Measurements from ENCODE around the gene SRPK3.
"Not testable (repeated sequence)": the region's sequence is repeated elsewhere in the genome, so short reads cannot be mapped to it uniquely, and the experiment has no call there.

The SRPK3 gene, protein sequence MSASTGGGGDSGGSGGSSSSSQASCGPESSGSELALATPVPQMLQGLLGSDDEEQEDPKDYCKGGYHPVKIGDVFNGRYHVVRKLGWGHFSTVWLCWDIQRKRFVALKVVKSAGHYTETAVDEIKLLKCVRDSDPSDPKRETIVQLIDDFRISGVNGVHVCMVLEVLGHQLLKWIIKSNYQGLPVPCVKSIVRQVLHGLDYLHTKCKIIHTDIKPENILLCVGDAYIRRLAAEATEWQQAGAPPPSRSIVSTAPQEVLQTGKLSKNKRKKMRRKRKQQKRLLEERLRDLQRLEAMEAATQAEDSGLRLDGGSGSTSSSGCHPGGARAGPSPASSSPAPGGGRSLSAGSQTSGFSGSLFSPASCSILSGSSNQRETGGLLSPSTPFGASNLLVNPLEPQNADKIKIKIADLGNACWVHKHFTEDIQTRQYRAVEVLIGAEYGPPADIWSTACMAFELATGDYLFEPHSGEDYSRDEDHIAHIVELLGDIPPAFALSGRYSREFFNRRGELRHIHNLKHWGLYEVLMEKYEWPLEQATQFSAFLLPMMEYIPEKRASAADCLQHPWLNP

DNA sequence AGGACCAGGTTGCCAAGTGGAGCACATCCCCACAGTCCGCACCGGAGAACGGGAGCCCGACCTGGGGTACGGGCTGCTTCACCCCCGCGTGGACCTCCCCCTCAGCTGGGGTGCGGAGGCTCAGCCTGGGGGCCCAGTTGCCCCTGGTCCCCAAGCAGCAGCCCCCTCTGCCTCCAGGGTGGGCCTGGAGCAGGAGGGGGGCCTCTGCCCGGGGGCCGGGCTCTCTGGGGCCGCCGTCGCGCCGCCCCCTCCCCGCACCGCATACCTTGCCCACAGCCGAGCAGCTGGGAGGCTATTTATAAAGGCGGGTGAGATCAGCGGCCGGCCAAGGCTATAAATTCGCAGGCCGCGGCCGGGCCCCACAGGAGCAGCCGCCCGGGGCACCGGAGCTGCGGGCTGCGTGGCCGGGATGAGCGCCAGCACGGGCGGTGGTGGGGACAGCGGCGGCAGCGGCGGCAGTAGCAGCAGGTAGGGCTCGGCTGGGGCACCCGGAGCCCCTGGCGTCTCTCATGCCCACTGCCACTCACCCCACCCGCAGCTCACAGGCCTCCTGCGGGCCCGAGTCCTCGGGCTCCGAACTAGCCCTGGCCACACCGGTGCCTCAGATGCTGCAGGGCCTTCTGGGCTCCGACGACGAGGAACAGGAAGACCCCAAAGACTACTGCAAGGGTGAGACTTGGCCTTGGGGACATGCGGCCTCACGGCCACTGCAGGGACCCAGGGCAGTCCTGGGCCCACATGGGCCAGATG is at the start of gene SRPK3:
Gene SRPK3, plus strand, starts transcription at position 364 of the 750 bp plus-strand sequence. Its CDS starts 46 bp downstream, at position 410.
- no peak for DNase-seq

DNA sequence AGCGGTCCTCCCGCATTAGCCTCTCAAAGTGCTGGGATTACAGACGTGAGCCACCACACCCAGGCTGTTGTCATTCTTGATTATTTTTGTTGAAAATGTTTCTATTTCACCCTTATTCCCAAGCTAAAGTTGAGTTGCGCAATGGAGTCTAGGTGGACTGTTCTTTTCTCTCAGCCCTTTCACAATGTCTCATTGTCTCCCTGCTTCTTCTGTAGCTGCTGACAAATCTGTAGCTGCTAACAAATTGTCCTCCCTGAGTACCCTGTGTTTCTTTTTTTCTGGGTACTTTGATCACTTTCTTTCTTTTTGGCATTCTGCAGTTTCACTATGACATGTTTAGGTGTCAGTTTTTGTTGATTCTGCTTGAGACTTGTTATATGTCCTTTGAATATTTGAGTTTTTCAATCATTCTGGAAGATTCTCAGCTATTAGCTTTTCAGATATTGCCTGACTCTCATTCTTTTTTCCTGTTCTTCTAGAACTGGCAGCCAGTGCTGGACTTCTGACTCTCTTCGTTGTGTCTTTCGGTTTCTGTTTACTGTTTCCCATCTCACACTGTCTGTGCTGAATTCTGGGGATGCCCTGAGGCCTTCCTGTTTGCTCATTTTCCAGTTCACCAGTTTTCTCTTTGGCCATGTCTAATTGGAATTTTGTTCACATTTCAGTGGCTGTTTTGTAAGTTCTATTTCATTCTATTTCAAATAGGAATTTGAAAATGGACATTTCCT is 49.6 kb upstream of the SRPK3 start:
- no peak for DNase-seq

DNA sequence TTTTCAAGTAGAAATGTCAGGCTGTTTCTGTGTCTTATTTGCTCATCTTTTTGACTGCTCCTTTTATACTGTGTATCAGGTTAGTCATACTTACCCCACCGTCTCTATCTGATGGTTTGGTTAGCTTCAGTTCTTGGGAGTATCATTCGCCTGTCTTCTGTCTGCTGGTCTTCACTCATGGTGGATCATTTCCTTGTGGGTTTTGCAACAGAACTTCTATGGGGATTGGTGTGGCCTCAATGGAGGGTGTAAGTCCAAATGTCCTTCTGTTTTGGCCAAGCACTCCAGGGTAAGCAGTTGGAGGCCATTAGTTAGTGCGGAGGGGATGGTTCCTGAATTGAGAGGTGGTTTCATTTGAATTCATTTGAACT is 49.0 kb upstream of the SRPK3 start:
- no peak for DNase-seq

DNA sequence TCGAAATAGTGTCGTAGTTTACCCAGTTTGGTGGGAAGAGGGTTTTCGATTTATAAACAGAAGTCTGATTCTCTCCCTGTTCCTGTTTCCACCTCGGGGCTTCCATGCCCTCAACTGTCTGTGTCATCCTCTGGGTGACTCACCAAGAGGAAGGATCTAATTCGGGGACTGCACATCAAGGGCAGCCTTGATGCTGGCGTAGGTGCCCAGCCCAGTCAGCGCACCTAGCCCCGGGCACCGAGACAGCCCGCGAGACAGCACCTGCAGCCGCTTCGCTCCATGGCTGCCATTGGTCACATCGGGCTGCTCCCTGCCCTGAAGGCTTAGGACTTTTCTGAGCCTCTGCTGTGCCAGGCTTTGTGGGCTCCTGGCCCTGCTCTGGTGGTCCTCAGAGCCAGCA is 48.4 kb upstream of the SRPK3 start:
- DNase-seq = no peak

DNA sequence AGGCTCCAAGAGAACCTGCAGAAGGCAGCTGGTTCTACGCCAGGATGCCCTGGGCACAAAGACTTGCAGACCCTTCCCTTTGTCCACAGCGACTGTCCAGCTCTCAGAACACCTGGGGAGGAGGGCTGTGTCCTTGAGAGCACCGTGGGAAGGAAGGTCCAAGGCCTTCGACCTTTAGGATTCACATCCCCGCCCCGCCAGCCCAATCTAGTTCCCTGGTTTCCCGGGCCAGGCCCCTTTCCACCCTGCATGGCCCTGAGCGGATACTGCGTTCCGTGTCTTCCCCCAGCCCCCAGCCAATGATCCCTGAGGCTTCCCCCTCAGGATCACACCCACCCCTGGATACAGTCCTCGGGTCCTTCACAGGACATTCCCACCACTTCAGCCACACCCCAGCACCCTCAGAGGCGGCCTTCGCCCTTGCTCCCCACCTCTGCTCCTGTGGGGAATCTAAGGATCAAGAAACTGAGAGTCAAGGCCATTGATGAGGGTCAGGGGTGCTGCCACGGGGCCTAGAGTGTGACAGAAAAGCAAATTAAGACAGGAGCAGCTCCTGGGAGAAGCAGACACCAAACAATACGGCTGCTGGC is 47.1 kb upstream of the SRPK3 start:
- no peak for DNase-seq

DNA sequence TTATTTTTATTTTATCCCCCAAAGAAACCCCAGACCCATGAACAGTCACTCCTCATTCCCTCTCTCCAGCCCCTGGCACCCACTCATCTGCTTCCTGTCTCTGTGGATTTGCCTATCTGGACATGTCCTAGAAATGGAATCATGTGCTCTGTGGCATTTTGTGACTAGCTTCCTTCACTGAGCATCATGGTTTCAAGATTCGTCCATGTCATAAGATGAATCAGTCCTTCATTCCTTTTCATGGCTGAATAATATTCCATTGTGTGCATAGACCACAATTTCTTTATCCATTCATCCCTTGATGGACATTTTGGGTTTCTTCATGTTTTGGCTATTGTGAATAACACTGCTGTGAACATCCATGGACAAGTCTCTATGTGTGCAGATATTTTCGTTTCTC is 46.0 kb upstream of the SRPK3 start:
- DNase-seq = no peak

DNA sequence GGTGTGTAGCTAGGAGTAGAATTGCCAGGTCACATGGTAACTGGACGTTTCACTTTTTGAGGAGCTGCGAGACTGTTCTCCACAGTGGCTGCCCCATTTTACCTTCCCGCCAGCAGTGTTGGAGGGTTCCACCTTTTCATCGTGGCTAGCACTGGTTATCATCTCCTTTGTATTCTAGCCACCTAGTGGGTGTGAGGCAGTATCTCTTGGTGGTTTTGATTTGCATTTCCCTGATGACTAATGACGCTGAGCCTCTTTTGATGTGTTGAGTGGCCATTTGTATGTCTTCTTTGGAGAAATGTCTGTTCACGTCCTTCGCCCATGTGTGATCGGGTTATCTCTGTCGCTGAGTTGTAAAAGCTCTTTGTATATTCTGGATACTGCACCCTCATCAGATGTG is 45.6 kb upstream of the SRPK3 start:
- no peak for DNase-seq

DNA sequence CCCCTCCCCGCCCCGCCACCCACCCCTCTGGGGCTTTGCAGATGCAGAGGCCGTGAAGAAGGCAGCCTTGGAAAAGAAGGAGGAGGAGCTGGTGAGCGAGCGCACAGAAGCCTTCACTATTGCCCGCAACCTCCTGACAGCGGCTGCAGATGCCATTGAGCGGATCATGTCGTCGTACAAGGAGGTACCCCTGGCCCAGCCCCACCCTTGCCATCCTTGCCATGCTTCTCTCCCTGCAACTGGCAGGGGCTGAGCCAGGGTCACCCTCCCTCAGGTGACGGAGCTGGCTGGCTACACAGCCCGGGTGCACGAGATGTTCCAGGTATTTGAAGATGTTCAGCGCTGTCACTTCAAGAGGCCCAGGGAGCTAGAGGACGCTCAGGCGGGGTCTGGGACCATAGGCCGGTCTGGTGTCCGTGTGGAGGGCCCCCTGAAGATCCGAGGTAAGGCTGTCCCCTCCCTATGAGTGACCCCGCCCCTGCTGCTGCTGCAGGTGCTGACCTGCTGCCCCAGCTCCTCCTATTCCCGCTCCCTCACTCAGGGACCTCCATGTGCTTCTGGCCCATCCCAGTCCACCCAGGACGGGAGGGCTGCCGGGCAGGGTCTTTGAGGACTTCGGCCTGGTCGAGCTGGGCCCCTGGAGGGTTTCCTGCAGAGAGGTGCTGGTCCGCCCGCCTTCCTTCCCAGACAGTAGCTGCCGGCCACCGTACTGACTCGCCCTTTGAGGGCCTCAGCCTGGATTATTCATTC is 44.6 kb upstream of the SRPK3 start:
- no peak for DNase-seq

DNA sequence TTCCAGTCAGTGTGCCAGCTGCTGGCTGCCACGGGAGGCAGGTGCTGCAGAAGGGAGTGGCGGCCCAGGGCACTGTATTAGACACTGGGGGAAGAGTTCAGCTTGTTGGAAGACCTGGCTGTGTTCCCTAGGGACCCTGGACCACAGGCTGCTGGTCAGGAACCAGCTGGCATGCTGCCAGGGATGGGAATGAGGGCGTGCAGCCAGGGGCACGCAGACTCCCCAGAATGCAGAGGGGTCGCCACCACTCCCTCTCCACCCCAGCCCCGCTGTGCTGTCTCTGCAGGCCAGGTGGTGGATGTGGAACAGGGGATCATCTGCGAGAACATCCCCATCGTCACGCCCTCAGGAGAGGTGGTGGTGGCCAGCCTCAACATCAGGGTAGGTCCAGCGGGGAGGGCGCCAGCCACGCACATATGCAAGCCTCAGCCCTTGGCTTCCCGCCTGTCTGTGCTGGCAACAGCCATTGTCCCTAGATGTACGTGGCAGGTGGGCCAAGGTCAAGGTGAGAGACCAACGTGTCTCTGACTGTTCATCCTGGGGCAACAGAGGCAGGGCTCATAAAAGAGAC is 43.9 kb upstream of the SRPK3 start:
- DNase-seq = no peak

DNA sequence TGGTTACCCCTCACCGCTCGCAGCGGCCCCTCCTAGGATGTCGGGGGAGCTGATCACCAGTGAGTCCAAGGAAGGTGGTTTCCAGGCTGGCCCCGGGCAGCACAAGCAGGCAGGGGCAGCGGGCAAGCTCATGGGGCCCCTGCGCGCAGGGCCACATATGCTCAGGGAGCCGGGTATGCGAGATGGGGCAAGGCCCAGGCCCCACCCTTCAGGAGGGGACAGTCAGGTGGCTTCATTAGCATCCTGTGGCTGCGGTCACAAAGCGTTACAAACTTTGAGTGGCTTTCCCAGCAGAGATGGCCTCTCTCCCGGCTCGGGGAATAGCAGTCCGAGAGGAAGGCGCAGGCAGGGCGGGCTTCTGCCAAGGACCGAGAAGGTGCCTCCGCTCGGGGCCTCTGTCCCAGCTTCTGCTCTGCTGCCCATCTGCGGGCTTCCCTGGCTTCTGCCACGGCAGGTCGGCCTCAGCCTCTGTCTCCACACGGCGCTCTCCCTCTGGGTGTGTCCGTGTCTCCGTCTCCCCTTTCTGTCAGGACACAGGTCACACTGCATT is 42.7 kb upstream of the SRPK3 start:
- no peak for DNase-seq

DNA sequence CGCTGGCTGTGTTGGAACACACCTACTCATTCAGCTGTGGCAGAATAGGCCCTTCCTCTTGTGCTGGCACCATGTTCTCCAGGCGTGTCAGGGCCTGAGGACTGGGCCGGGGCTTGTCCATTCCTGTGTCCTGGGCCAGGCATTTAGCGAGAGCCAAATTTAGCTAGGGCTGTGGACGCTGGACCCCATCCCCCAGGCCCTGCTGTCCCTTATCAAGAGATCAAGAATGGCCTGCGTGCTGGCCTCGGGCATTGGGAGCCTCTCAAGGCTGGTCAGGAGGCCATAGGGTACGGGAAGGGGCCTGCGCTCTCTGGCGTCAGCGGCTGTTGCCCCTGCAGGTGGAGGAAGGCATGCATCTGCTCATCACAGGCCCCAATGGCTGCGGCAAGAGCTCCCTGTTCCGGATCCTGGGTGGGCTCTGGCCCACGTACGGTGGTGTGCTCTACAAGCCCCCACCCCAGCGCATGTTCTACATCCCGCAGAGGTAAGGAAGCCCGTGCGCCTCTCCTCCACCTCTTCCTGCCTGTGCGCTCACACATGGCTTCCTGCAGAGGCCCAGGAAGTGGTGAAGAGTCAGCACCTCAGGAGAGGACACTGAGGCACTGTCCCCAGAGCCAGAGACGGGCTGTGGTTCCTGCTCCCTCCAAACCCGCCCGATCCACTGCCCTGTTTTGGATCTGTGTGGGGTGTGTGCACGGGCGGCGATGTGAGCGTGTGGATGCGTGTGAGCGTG is 40.9 kb upstream of the SRPK3 start:
- DNase-seq = no peak

DNA sequence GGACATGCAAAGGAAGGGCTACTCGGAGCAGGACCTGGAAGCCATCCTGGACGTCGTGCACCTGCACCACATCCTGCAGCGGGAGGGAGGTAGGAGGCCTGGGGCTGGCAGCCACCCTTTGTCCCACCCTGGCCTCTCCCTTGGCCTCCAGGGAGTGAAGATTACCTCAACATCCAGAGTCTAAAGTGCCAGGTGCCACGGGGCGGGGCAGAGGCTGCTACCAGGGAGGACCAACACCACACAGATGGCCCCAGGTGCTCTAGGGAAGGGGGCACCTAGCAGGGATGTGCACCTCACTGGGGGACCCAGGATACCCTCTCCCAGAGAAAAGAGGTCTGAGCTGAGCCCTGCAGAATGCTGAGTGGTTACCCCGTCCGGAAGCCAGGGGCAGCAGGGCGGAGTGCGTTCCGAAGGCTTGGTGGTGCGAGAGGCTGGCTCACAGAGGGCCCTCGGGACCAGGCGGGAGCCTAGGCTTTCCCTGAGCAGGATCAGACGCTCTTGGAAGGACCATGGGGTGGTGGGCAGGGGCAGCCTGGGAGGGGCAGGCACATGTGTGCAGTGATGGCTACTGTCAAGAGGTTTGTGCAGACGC is 40.1 kb upstream of the SRPK3 start:
- no peak for DNase-seq

DNA sequence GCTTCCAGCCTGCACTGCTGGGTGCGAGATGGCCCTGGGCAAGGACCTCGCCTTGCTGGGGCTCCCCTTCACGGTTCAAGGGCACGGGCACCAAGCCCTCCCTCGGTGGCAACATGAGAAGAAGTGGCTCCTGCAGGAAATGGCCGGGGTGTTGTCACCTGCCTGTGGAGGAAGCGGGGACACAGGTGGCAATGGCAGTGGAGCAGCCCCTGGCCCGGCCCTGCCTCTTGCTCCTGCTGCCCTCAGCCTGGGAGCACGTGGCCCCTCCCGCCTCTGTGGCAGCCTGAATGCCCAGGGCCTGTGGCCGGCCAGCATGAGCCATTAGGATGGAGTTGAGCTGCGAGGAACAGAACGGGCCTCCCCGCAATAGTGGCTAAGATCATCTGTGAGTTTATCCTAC is 39.4 kb upstream of the SRPK3 start:
- no peak for DNase-seq

DNA sequence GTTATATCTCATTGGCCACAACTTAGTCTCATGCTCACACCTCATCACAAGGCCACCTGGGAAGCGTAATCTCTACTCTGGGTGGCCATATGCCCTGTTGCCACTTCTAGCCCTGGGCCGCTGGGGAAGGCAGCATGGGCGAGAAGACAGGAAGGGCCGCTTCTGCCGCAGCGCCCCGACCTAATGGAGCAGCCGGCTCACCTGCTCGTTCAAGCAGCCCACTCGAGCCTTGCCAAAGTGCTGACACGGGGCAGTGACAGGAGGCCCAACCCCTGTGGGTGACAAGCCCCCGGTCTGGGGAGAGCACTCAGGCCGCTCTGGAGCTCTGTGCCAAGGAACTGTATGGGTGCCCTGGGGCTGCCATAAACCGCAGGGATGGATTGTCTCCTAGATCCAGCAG is 38.7 kb upstream of the SRPK3 start:
- DNase-seq = not testable (repeated sequence)

DNA sequence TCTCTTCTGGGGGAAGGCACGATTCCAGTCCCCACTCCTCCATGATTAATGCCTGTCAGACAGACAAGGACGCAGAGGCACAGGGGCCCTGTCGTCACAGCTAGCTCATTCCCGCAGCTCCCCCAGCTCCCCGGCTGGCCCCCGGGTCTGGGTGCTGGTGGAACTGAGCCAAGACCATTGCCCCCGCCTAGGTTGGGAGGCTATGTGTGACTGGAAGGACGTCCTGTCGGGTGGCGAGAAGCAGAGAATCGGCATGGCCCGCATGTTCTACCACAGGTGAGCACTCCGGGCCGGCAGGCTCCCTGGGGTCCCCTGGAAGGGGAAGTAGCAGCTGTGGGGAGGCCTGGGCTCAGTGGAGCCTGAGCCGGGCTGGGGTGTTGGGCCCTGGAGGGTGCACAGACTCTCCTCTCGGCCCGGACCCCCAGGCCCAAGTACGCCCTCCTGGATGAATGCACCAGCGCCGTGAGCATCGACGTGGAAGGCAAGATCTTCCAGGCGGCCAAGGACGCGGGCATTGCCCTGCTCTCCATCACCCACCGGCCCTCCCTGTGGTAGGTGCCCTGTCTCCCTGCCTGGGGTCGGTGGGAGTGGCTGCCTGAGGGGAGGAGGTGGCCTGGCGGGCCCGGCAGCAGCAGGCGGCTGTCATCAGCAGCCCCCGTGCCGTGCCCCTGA is 37.9 kb upstream of the SRPK3 start:
- DNase-seq = not testable (repeated sequence)

DNA sequence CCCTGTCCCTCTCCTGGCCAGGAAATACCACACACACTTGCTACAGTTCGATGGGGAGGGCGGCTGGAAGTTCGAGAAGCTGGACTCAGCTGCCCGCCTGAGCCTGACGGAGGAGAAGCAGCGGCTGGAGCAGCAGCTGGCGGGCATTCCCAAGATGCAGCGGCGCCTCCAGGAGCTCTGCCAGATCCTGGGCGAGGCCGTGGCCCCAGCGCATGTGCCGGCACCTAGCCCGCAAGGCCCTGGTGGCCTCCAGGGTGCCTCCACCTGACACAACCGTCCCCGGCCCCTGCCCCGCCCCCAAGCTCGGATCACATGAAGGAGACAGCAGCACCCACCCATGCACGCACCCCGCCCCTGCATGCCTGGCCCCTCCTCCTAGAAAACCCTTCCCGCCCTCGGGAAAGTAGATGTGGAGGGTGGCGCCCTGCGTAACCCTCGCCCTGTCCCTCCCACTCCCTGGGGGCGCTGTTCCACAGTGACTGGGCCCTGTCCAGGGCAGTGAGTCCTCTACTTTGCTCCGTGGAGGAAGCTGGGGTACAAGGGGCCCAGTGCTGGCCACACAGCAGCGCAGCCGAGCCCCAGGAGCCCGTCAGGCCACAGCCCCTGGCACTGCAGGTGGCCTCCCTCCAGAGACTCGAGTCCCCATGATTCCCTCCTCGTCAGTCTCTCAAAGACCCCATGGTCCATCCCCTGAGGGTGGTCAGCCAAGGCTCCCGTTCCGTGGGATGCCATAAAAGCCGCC is 37.2 kb upstream of the SRPK3 start:
- DNase-seq = not testable (repeated sequence)

DNA sequence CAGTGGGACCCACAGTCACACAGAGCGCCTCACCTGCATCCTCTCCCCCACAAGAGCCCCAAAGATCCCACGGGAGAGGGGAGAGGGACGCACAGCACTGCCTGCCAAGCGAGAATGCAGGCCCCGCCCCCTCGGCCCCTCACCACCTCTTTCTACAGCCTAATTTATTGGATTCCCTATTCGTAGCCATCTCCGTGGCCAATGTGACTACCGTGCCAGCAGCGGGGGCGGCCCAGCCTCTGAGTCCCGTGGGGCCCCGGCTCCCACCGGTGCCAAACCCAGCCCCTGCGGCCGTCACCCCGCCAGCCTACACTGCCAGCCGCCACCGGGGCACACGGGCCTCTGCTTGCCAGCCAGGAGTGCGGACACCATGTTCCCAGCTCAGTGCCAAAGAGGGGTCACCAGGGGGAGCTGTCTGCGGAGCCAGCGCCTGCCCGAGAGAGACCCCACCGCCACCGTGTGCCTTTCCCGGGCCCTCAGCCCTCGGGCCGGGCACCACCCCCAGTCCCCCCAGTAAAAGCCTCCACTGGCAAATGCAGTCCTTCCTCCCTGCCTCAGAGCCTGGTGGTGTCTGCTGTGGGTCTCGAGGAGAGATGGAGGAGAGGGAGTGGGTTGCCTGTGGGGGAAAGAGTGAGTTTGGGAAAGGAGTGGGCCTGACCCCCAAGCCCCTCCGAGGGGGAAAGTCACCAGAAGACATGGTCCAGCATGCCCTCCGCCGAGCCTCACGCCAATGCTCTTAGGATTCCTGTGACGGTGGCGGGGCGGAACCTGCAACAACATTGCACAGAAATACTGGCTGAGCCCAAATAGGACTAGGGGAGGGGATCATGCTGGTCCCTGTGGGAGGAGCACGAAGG is 36.4 kb upstream of the SRPK3 start:
- no peak for DNase-seq

DNA sequence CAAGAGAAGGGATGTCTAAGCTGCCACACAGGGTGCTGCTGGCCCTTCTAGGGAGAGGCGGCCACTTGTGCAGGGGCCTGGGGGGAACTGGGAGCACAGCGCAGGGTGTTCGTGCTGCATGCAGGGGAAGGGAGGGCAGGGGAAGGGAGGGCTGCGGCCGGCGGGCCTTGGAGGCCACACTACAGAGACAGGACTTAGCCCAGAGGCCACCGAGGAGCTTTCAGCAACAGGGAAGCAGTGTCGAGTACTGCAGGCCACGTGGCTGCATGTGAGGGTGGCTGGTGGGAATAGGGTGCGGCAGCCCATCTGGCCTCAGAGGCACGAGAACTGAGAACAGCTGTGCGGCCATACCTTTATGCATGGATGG is 35.8 kb upstream of the SRPK3 start:
- DNase-seq = not testable (repeated sequence)
